HG03097 (cell line): Measurements from ENCODE around the gene CRTC1.

Experiments used
- ATAC-seq: cut with Tn5 transposase; IDR thresholded peaks from one replicate; pipeline ENCODE4 v1.9.1; 2021; ENCODE audit not compliant: unreplicated experiment, low FRiP score

CRTC1 gene

DNA sequence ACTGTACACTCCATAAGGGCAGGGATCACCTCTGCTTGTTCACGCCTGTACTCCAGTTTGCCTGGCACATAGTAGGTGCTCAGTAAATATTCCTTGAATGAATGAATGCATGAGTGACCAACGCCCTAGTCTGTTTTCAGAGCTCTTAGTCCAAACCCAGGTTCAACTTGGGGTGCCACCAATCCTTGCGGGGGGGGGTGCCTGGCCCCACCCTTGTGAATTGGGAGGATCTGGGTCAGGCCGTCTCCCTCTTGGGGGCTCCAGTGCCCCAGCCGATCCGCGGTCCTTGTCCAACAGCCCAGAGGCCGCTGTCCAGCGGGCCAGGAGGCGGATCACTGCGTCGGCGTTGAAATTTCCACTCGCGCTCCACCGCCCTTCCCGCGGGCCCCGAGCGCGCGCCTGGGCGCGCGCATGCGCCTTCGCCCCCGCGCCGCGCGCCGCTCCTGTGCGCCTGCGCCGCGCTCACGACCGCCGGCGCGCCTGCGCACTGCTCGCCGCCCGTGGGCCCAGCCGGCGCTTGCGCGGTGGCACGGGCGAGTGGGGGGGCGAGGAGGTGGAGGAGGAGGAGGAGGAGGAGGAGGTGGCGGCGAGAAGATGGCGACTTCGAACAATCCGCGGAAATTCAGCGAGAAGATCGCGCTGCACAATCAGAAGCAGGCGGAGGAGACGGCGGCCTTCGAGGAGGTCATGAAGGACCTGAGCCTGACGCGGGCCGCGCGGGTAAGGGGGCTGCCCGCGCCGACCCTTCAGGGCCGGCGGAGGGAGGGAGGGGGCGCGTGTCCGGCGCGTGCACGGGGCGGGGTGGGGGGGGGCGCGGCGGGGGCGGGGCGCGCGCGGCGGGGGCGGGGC, at the start of gene CRTC1:
CRTC1 (plus strand) TSS at position 572 of the 849 bp plus-strand sequence; CDS start at position 595, 23 bp downstream.
- peak; percentile 73 for ATAC-seq

DNA sequence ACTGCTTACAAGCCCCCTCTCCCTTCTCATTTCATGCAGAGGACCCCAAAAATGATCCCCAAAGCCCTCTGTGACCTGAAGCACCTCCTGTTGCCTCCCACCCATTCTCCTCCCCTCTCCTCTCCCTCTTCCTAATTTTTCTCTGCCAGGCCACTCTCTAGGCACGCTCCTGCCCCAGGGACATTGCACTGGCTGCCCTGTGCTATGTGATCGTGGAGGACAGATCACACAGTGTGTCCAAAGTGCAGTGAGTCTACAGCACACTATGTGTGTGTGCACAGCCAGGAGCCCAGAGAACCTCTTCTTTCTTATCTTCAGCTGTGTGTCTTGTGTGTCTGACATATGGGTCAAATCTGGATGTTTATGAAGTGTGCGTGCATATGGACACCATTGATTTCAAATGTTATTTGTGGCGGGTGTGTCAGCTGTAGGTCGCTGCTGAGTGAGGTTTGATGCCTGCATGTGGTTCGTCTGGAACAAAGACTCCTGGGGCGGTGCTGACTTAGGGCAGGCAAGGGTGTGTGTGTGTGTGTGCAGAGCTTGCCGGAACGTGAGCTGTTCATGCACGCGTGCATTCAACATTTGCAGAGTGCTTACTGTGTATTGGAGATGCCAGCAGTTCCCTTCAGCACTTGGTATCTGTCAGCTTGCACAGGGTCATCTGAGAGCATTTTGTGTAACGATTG, 48.7 kb upstream of the CRTC1 start:
- ATAC-seq, result no peak

DNA sequence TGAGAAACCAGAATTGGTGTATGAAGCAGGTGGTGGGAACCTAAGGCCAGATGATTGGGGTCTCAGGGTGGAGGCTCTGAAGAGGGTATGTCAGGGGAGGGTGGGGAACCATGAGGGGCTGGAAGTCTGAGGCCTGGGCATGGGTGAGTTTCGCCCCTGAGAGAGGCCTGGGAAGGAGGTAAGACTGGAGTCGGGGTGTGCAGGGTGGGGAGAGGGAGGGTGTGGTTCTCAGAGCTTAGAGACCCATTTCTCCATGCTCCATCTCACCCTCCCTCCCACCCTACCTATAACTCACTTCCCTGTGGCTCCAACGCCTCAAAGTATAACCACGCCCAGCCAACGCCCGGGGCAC, 47.7 kb upstream of the CRTC1 start:
- ATAC-seq, result no peak

DNA sequence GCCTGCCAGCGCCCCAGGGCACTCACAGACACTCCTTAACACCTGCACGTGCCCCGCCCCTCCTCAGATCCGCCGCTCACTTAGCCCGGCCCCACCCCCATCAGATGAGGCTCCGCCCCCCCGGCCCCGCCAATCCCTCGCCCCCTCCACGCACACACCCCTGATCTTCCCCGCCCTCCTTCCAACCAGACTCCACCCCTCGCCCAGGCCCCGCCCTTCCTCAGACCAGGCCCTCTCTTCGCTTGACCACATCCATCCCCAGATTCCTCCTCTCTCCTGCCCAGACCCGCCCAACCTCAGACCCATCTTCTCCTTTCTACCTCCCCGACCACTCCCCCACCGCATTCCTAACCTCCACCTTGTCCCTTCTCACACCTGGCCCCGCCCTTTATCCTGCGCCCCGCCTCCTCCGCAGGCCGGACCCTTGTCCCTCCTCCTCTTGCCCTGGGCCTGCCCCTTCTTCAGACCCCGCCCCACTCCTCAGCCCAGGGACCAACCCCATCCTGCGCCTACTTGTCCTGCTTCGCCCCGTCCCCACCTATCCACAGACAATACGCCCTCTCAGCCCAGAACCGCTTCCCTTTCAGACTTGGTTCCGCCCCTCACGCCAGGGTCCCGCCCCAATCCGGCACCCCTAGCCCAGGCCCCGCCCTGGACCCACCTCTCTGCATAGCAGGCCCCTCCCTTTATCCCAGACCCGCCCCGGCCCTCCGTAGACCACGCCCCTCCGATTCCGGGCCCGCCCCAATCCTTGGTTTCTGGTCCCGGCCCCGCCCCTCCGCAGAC, 47.1 kb upstream of the CRTC1 start:
- peak; percentile 86 for ATAC-seq

- ATAC-seq, result no peak
Observed at GRCh38 chr19:18636969-18637629, 46.4 kb upstream of the CRTC1 start, which contains the start of gene KLHL26. TSS of gene KLHL26 (plus strand) at chr19:18637028. CDS start at chr19:18637055, 27 bp downstream.

DNA sequence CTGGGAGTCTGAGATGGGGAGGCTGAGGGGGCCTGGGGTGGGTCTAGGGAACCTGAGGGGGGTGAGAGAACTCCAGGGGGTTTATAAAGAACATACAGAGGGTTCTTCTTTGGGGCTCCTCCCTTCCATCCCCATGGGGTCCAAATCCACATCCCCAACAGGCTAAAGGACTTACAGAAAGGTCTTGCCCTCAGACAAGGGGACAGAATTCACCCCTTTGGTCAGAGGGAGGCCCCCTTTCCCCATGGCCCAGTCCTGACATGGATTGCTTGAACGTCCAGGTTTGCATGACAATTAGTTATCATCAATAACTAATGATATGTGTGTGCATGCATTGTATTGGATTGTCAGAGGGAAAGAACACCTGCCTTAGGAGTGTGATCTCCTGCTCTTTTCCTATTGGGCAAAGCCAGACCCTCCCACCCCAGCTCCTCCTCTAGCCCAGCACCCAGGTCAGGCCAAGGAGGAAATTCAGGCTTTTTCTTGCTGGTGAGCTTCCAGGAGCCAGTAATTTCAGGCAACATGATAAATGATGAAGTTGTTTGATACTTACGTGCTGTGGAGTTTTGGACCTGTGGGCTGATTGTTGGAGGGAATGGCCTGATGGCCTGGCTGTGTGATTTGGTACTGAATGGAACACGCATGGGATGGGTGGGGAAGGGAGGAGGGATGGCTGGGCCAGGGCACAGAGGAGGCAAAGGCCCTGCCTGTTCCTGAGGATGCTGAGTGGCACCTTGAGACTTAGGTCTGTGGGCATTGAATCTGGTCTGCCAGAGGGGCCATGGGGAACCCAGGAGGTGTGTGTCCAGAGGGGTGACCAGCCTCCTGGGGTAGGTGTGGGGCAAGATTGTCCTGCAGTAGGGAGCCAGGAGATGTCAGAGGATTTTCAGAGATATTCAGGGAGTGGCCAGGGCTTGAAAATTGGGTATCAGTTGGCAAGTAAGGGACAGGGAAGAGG, 45.5 kb upstream of the CRTC1 start:
- ATAC-seq, result no peak

DNA sequence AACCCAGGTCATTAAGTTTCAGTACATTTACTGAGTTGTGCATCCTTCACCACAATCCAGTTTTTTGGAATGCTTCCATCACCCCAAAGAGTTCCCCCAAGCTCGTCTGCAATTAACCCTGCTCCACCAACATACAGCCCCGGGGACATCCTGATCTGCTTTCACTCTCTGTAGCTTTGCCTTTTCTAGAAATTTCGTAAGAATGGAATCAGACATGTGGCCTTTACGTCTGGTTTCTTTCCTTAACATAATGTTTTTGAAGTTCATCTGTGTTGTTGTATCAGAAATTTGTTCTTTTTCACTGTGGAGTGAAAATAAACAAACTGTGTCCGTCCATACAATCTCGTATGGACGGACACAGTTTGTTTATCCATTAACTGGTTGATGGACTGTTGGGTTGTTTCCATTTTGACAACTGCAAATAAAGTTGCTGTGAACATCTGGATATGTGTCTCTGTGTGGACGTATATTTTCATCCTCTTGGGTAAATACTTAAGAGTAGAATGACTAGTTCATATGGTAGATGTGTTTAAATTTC, 43.7 kb upstream of the CRTC1 start:
- ATAC-seq, result no peak

- ATAC-seq, result no peak
Observed at GRCh38 chr19:18644196-18645034, 39.1 kb upstream of the CRTC1 start.

GRCh38 chr19:18645035-18645511, 38.4 kb upstream of the CRTC1 start:
- no peak for ATAC-seq

DNA sequence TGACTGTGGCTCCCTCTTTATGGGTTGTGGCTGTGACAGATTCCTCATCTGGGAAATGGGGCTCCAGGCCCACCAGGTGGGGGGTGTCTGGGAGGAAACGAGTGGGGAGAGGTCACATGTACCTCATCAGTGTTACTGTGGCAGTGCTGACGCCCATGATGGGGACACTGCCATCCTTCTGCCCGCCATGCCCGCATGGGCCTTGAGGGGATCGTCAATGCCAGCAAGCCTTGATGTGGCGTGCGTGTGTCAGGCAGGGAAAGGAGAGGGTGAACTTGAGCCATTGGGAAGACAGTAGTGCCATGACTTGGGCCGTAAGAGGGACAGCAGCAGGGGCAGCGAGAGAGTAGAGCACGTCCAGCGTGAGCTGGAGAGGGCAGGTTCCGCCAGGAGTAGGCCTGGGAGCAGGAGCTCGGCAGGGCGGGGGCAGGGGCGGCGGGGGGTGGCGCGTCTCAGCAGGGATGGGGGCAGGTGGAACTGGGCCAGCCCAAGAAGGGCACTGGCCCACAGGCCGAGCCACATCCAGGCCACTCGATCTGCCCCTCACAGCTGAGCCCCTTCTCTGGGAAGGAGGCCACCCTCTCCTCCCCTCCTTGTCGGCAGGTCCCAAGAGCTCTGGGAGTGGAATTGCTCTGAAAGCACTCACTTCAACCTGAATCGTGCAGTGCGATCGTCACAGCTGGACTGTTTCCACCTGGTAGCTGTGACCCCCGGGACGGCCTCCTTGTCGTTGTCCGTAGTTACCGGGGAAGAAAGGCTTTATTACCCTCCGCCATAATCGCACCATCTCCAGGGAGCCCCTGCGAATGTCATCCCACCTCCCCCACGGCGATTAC, 36.7 kb upstream of the CRTC1 start:
- ATAC-seq, result no peak

DNA sequence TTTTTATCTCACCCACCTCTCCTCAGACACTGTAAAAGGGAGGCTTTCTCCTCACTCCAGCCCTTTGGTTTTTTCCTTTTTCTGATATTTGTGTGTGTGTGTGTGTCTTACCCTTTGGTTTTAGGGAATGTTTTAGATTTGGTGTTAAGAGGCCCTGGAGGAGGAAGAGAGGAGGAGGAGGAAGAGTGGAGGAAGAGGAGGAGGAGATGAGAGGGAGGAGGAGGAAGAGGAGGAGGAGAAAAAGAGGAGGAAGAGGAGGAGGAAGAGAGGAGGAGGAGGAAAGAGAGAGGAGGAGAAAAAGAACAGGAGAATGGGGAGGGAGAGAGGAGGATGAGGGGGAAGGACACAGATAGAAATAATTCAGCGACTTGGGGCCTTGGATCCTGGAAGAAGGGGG, 36.1 kb upstream of the CRTC1 start:
- ATAC-seq, result no peak

DNA sequence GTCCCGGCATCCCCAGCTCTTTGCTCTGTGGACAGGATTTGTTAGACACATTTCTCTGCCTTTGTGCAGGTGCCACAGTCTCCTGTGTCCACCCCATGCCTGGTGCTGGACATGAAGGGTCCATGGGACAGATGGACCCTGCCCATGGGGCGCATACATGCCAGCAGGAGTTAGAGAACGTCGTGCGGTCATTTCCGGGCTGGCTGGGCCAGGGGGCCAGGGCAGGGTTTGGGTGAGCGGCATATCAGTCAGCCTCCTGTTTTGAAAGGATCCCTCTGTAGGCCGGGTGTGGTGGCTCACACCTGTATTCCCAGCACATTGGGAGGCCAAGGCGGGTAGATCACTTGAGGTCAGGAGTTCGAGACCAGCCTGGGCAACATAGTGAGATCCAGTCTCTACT, 35.7 kb upstream of the CRTC1 start:
- ATAC-seq, result no peak

DNA sequence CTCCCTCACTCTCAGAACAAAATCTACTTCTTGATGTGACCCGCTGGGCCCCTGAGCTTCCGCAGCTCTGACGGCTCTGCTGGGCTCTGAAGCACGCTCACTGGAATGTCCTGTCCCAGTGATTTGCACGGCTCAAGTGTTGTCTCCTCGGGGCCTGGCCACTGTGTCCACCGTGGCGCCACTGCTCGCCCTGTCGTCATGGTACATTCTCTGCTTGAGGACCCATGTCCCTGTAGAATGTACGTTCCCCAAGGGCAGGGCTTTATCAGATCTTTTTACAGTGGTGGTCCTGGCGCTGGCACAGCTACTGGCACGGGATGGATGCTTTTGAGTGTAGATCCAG, 34.5 kb upstream of the CRTC1 start:
- no peak for ATAC-seq

DNA sequence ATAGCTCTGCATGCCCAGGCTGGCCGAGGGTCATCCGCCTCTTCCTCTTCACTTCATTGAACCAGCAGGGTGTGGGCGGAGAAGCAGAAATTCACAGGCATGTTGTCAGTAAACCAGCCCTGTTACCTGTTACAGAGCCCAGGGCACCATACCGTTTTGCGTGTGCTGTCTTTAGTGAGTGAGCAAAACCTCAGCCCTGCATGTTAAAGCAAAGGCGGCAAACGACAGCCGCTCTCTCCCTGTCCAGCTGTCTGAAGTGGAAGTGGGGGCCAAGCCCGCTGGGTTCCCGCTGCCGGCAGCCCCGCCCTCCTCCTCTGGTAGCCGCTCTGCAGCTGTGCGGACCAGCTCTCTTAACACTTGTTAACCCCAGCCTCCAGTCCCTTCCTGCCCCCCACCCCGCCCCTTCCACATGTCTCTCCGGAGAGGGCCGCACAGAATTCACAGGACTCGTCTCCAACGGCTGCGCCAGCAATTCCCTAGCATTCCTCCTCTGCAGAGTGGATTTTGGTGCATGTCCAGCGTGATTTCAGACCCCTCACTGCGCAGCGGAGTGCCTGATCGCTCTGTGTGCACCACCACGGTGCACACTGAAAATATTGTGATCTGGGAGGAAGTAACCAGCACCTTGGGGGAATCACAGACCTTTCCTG, 34.0 kb upstream of the CRTC1 start:
- no peak for ATAC-seq

DNA sequence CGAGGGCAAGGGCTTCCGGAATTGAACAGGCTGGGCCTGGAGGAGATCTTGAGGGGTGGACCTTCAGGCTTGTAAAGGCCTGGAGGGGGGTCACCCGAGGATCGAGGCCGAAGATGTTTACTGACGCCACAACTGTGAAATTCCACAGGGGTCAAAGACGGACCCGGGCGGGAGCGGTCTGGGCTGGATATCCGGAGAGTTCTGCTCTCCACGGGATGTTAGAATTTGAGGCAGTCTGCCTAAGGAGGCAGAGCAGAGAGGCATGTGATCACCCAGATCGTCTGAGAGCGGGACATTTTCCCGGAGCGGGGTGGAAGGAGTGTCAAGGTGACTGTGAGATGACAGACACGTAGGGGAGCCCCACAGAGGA, 33.5 kb upstream of the CRTC1 start:
- ATAC-seq, result no peak

- ATAC-seq, result no peak
Observed at GRCh38 chr19:18650468-18651041, 32.9 kb upstream of the CRTC1 start.

GRCh38 chr19:18651300-18651699, 32.2 kb upstream of the CRTC1 start:
- ATAC-seq, result no peak
